GM19438 (cell line): Measurements from ENCODE around the gene DNTT.

Source experiments
- ATAC-seq: cut with Tn5 transposase; IDR thresholded peaks from one replicate; pipeline ENCODE4 v1.9.1; 2021; ENCODE audit warnings: low read depth; ENCODE audit not compliant: unreplicated experiment

Gene DNTT

DNA sequence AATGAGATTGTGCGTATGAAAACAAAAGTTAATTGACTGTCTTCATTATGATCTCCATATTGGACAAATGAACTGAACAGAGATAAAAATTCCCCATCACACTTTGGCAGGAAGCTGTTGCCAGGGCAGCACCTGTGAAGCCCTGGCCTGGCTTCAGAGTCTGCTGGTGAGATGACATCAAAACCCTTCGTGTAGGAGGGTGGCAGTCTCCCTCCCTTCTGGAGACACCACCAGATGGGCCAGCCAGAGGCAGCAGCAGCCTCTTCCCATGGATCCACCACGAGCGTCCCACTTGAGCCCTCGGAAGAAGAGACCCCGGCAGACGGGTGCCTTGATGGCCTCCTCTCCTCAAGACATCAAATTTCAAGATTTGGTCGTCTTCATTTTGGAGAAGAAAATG is at the start of gene DNTT:
Gene DNTT (plus strand): TSS at position 205 of the 400 bp plus-strand sequence. CDS start 64 bp downstream, at position 269.
- no peak for ATAC-seq

- no peak for ATAC-seq
Observed at GRCh38 chr10:96254976-96255375, 49.3 kb upstream of the DNTT start.

DNA sequence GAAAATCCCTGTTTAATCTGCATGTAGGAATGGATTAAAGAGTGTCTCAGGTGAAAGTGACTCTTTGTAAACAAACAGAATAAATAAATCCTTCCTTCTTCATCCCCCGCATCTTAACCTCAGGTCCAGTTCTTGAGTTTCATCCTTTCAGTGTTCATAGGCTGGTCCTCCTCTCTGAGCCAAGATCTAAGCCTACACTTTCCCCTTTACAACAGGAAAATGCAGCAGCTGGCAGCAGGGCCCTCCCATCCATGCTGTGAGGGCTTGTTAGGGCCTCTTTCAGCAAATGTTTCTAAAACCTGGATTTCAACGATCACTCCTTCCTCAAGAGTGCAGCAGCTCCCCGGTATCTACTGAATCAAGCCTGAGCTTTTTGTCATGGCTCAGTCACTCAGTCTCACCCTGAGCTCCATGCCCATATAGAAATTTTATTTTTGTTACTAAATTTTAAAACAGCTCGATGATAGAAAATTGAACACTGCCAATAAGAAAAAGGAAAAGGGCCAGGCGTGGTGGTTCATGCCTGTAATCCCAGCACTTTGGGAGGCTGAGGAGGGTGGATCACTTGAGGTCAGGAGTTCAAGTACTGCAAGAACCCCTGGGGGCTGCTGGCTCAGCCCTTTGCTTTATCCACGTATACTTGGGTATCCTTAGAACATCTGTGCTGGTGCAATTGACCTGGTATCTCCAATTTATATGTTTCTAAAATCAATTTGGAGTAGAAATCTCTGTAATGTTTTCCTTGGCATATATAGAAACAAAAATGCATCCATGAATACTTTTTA is 48.5 kb upstream of the DNTT start:
- ATAC-seq: no peak

DNA sequence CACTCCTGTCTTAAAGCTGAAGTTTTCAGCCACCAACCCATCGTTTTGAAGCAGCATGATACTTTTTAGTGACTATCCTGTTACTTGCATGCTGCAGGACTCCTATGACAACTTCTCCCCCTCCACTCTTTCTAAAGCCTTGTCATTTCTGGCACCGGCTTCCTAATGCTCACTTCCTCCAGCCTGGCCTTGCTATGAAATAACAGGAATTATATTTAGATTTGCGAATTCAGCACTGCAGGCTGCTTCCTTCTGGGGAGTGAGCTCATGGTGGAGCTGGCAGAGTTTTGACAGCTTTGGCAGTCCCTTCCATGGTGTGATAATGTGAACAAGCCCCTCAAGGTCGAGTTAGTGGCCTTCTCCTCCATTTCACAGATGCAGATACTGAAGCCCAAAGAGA is 46.3 kb upstream of the DNTT start:
- ATAC-seq: no peak

GRCh38 chr10:96259150-96259549 is 45.1 kb upstream of the DNTT start:
- no peak for ATAC-seq

GRCh38 chr10:96260014-96260413 is 44.2 kb upstream of the DNTT start:
- no peak for ATAC-seq

- ATAC-seq: no peak
Observed at GRCh38 chr10:96261132-96261531, 43.1 kb upstream of the DNTT start.

DNA sequence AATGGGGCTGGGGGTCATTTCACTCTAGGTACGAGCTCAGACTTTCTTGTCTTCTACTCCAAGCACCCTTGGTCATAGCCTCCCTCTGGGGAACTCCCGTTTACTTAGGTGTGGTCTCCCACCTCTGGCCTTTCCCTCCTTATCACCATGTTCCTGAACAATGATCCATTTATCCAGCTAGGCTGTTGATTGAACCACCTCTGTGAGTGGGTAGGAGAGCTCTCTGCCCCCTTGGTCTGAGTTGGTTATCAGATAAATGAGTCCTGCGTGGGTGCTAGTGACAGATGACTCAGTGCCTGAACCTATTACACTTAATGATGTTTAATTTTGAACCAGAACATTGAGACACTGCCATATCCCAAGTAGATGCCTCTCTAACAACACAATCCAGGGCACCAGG is 42.3 kb upstream of the DNTT start:
- ATAC-seq: no peak

GRCh38 chr10:96263176-96263575 is 41.1 kb upstream of the DNTT start:
- no peak for ATAC-seq

DNA sequence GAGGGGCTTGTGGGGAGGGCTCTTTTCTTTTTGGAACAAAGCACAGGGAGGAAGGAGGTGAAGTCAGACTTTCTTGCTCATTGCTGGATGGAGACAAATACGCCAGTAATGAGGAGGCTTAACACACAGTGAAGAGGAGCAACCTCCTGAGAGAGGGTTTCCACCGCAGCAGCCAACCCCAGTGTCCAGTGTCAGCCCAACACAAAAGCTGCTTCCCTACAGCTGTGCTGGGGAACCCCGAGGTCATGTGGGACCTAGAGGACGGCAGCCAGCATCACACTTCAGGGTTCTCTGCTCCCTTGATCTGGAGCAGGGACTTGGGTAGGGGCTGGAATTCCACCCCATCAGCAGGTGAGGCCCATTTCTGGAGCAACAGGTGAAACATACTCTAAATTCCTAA is 40.6 kb upstream of the DNTT start:
- no peak for ATAC-seq

GRCh38 chr10:96264938-96265337 is 39.3 kb upstream of the DNTT start:
- no peak for ATAC-seq

DNA sequence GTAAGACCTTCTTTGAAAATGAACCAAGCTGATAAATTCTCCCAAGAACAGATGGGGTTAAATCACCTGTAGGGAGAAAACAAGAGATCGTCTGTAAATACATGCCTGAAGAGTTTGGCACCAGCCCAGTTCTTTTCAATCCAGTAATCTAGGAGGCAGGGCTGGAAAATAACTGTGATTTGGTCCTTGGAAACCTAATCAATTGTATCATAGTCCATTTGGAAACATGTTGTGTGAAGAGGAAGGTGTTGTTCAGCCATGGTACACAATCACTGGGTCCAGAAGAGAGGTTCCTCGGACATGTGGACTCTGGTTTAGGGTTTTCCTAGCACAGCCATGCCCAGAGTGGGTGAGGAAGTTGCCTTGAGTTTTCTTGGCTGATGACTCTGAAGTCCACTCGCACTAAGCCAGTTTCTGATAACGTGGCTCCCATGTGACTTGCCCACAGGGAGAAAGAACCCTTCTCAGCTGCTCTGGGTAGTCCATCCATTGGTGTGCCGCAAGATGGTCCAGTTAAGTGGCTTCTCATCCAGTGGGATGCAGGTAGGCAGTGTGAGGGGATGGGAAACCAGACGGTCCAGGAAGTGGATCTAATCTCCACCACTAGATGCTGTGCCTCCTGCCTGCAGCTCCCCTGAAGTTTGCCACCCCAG is 38.0 kb upstream of the DNTT start:
- ATAC-seq: no peak

GRCh38 chr10:96267234-96267705 is 37.0 kb upstream of the DNTT start:
- ATAC-seq: no peak

- no peak for ATAC-seq
Observed at GRCh38 chr10:96268341-96268909, 35.8 kb upstream of the DNTT start.

GRCh38 chr10:96269438-96270300 is 34.6 kb upstream of the DNTT start:
- ATAC-seq: no peak

GRCh38 chr10:96270571-96270970 is 33.7 kb upstream of the DNTT start:
- no peak for ATAC-seq

- ATAC-seq: peak; percentile 65
Observed at GRCh38 chr10:96271016-96271815, 33.0 kb upstream of the DNTT start, which contains the start of gene BLNK. TSS of gene BLNK (minus strand) at chr10:96271569. CDS start at chr10:96271398, 171 bp downstream.

DNA sequence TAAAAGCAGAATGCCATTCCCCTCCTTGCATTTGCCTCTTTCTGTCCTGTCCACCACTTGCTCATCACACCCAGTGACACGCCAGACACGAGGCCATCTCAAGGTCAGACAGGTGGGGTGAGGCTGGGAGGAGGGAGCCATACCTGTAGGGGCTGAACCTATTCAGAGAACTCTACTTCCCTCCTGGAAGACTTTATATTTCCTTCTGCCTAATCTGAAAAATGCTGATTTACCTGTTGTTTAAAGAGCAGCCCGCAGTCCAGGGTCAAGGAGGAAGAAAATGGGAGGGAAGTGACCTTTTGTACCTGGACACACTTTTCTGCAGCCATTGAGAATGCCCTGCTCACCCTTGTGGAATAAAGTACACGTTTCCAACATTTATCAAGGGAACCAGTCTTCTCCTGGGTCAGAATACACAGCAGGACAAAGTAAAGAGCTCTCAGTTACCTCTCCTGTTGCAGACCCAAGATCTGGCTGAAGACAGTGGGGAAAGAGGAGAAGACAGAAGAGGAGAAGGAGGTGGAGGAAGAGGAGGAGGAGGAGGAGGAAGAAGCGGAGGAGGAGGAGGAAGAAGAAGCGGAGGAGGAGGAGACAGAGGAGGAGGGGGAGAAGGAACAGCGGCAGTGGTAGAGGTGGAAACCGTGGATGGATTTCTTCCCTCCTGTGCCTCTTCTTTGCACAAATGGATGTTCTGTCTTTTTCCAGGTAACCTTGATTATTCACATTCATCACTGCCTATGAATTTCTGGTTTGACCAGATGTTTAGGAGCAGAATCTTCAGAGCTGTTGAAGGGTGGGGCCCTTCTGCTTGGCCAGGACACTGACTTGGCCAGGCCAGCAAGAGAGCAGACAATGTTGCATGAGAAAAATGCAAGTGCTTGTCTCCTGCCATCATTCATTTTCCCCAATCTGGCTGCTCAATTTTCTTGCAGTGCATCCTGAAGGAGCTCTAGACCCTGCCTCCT is 31.6 kb upstream of the DNTT start:
- ATAC-seq: no peak
